ENCODE results near the gene USP16. TPM values are rescaled to one million over a fixed set of nuclear protein-coding genes. Genes with fewer than 3 reads are reported as not detected.

Gene USP16
- total and polyA plus RNA-seq, 7 experiments from 2014 or later: 17.9 to 84.3 (median 54.3) TPM

DNA sequence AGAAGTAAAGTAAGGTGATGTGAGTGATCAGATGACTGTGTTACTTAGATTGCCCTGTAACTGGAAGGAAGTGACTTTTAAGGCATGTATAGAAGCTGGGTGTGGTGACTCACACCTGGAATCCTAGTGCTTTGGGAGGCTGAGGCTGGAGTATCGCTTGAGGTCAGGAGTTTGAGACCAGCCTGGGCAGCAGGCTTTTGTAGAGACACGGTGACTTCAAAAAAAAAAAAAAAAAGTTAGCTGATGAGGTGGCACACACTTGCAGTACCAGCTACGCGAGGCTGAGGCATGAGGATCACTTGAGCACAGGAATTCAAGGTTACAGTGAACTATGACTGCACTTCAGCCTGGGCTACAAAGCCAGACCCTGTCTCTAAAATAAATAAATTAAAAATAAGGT lies 2.3 kb upstream of the USP16 start:
- no peaks in the 10 kb centered on the region for H3K27me3 ChIP-seq (ENCODE audit: control insufficient read depth in 2 of 2, insufficient read depth in 2 of 2, low read length in 2 of 2)
- intact Hi-C loops (cut with micrococcal nuclease): loop anchor here in 1 of 2 donors (5.0 kb wide), 1 partner anchor 415 kb away; no protein-coding TSS in a partner anchor
- Mint-ChIP-seq H3K27ac (peak overlapping the region; percentile 45 to 98 (median 84)), H3K4me3 (peak overlapping the region in 9 of 10 donors; percentile 23 to 64 (median 47)), H3K36me3 (peaks cover 0 to 7% (median 0%) of the 10 kb centered on the region in 5 donors), H3K4me1 (peaks cover 30 to 79% (median 56%) of the 10 kb centered on the region in 7 donors), H3K27me3 (no peaks in the 10 kb centered on the region), H3K9me3 (peaks cover 0 to 3% (median 0%) of the 10 kb centered on the region in 11 donors)
- DNase-seq (peak in 2 of 9 donors; percentile 16 to 18), ATAC-seq (no peak)
- peaks cover 0 to 4% (median 0%) of the 10 kb centered on the region in 3 experiments for H3K36me3 ChIP-seq (ENCODE audit: control insufficient read depth in 2 of 3, insufficient read depth in 3 of 3, low read length in 3 of 3)
- ChIA-PET POLR2A (interaction anchor here (0.6 to 16.5 kb wide), 5 partner anchors 19 to 189 kb away, joined by 3 to 408 read pairs (median 3); partner anchors contain the start of gene LTN1), CTCF (no interaction called here)
- H3K27ac ChIP-seq (ENCODE audit: low read depth, low read length): peak overlapping the region; percentile 93
- no peaks in the 10 kb centered on the region for H3K9me3 ChIP-seq (ENCODE audit: control insufficient read depth in 2 of 3, low read length in 3 of 3)
- no peak overlapping the region for H3K4me3 ChIP-seq (ENCODE audit: low read length)
- H3K4me1 ChIP-seq (ENCODE audit: control insufficient read depth in 2 of 2, insufficient read depth in 2 of 2, low read length in 2 of 2): peaks cover 48 to 51% of the 10 kb centered on the region in 2 donors

DNA sequence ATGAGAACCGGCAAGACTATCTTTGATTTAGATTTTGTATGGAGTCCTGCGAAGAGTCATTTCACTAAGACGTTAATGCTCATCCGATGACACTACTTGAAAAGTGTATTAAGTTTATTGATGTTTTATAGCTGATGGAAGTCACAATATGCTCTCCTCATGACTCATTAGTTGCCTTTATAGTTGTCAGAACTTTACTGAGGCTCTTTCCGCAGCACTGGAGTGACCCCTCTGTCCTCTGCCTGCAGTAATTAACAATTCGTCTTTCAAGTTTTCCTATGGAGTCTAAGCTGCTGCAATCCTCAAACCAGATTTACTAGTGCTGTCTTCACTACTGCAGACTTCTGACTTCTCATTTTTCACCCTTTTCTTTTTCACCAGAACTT lies 853 bp downstream of the USP16 start:
- Mint-ChIP-seq H3K4me3 (peak overlapping the region; percentile 88 to 99 (median 96)), H3K9me3 (peaks cover 0 to 3% (median 0%) of the 10 kb centered on the region in 11 donors), H3K36me3 (peaks cover 0 to 16% (median 8%) of the 10 kb centered on the region in 5 donors), H3K4me1 (peaks cover 27 to 74% (median 58%) of the 10 kb centered on the region in 7 donors), H3K27ac (peak overlapping the region; percentile 97 to 100 (median 99)), H3K27me3 (no peaks in the 10 kb centered on the region)
- CTCF ChIA-PET: no interaction called here
- POLR2A ChIA-PET: interaction anchor here (1.0 to 16.5 kb wide), 11 partner anchors 10 to 57 kb away, joined by 3 to 408 read pairs (median 6); partner anchors contain the start of genes CCT8 and LTN1
- DNase-seq (peak in 1 of 9 donors; percentile 24), ATAC-seq (no peak)
- peaks cover 0 to 16% (median under 1%) of the 10 kb centered on the region in 3 experiments for H3K36me3 ChIP-seq (ENCODE audit: control insufficient read depth in 2 of 3, insufficient read depth in 3 of 3, low read length in 3 of 3)
- no peaks in the 10 kb centered on the region for H3K27me3 ChIP-seq (ENCODE audit: control insufficient read depth in 2 of 2, insufficient read depth in 2 of 2, low read length in 2 of 2)
- peak overlapping the region; percentile 93 for H3K27ac ChIP-seq (ENCODE audit: low read depth, low read length)
- H3K4me3 ChIP-seq (ENCODE audit: low read length): peak overlapping the region; percentile 88
- intact Hi-C loops (cut with micrococcal nuclease): loop anchor here in 1 of 2 donors (1.0 to 2.0 kb wide), 2 partner anchors 8 to 171 kb away; no protein-coding TSS in a partner anchor
- peaks cover 31 to 38% of the 10 kb centered on the region in 2 donors for H3K4me1 ChIP-seq (ENCODE audit: control insufficient read depth in 2 of 2, insufficient read depth in 2 of 2, low read length in 2 of 2)
- no peaks in the 10 kb centered on the region for H3K9me3 ChIP-seq (ENCODE audit: control insufficient read depth in 2 of 3, low read length in 3 of 3)

DNA sequence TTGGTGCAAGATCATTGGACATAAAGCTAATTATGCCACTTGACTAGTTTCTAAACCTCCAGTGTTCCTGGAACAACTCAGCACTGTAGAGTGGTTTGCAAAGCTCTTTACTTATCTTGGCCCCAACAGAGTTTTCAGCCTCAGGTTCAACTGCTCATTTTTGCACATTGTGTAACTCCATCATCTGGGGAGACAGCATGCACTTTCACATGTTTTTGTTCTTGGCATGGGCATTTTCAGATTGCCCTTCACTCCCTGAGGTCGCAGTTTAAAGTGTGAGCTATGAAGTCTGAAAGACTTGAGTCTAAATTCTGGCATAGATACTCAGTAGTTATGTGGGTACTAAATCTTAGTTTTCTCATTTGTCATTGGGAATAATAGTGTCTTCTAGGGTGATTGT lies 5.1 kb downstream of the USP16 start:
- no peak overlapping the region for H3K4me3 Mint-ChIP-seq
- POLR2A ChIA-PET: interaction anchor here (0.8 to 16.5 kb wide), 3 partner anchors 8 to 37 kb away, joined by 4 to 408 read pairs (median 20); partner anchors contain the start of gene LTN1
- H3K36me3 Mint-ChIP-seq: peaks cover 11 to 36% (median 27%) of the 10 kb centered on the region in 5 donors
- H3K27me3 Mint-ChIP-seq: no peaks in the 10 kb centered on the region
- Histone ChIP-seq H3K36me3 (ENCODE audit: control insufficient read depth in 2 of 3, insufficient read depth in 3 of 3, low read length in 3 of 3) (peaks cover 9 to 56% (median 18%) of the 10 kb centered on the region in 3 experiments), H3K9me3 (ENCODE audit: control insufficient read depth in 2 of 3, low read length in 3 of 3) (no peaks in the 10 kb centered on the region), H3K4me1 (ENCODE audit: control insufficient read depth in 2 of 2, insufficient read depth in 2 of 2, low read length in 2 of 2) (peaks cover 8 to 20% of the 10 kb centered on the region in 2 donors), H3K27ac (ENCODE audit: low read depth, low read length) (no peak overlapping the region), H3K27me3 (ENCODE audit: control insufficient read depth in 2 of 2, insufficient read depth in 2 of 2, low read length in 2 of 2) (no peaks in the 10 kb centered on the region), H3K4me3 (ENCODE audit: low read length) (no peak overlapping the region)
- peak overlapping the region in 1 of 9 donors; percentile 33 for H3K27ac Mint-ChIP-seq
- intact Hi-C loops (cut with micrococcal nuclease): no loop called here
- H3K9me3 Mint-ChIP-seq: peaks cover 0 to 1% (median 0%) of the 10 kb centered on the region in 11 donors
- ATAC-seq: no peak
- peaks cover 23 to 61% (median 45%) of the 10 kb centered on the region in 7 donors for H3K4me1 Mint-ChIP-seq
- CTCF ChIA-PET: no interaction called here
- no peak for DNase-seq

DNA sequence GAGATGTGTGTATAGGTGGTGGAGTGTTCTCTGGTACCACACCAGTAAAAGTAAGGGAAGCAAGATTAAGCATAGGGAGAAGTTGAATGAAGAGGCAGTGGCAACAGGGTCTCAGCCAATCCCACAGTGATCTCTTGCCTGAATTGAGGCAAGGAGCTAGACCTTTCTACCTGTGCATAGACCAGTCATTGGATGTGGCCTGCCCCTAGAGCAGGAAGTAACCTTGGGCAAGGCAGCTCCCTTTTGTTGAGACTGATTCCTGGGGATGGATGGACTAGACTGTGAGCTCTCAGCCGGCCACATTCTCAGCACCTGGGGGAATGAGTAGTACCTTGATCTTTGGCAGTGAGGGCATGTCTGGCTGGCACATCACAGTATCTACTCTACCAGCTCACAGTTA lies 6.4 kb downstream of the USP16 start:
- Histone ChIP-seq H3K4me1 (ENCODE audit: control insufficient read depth in 2 of 2, insufficient read depth in 2 of 2, low read length in 2 of 2) (peaks cover 2 to 12% of the 10 kb centered on the region in 2 donors), H3K27me3 (ENCODE audit: control insufficient read depth in 2 of 2, insufficient read depth in 2 of 2, low read length in 2 of 2) (no peaks in the 10 kb centered on the region), H3K27ac (ENCODE audit: low read depth, low read length) (no peak overlapping the region), H3K4me3 (ENCODE audit: low read length) (no peak overlapping the region), H3K9me3 (ENCODE audit: control insufficient read depth in 2 of 3, low read length in 3 of 3) (no peaks in the 10 kb centered on the region), H3K36me3 (ENCODE audit: control insufficient read depth in 2 of 3, insufficient read depth in 3 of 3, low read length in 3 of 3) (peaks cover 9 to 63% (median 19%) of the 10 kb centered on the region in 3 experiments)
- intact Hi-C loops (cut with micrococcal nuclease): no loop called here
- peaks cover 16 to 48% (median 32%) of the 10 kb centered on the region in 7 donors for H3K4me1 Mint-ChIP-seq
- ChIA-PET POLR2A (interaction anchor here (1.1 to 16.5 kb wide), 2 partner anchors 23 to 28 kb away, joined by 3 to 408 read pairs; no protein-coding TSS in a partner anchor), CTCF (no interaction called here)
- peak overlapping the region in 2 of 9 donors; percentile 35 to 81 for H3K27ac Mint-ChIP-seq
- DNase-seq: no peak
- H3K4me3 Mint-ChIP-seq: no peak overlapping the region
- peaks cover 0 to 3% (median 0%) of the 10 kb centered on the region in 11 donors for H3K9me3 Mint-ChIP-seq
- ATAC-seq: no peak
- no peaks in the 10 kb centered on the region for H3K27me3 Mint-ChIP-seq
- peaks cover 11 to 43% (median 33%) of the 10 kb centered on the region in 5 donors for H3K36me3 Mint-ChIP-seq

DNA sequence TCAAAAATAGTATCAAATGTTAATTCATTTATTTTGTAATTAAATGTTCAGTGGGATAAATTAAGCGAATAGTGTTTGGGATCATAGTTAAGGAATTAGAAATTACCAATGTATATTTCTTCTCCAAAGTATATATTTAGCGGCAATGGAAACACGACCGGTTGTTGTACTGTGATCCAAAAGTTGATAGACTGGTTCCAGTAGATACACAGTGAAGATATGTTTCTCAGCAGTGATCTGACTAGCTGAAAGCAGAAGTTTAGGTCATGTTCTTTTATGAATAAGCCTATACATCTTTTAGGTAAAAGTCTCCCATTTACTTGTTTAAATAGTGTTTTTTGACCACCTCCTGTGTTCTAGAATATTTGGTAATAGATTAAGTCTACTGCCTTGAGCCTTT lies 8.8 kb downstream of the USP16 start:
- CTCF ChIA-PET: interaction anchor here (0.6 kb wide), 1 partner anchor 58 kb away, joined by 3 read pairs; no protein-coding TSS in a partner anchor
- Histone ChIP-seq H3K36me3 (ENCODE audit: control insufficient read depth in 2 of 3, insufficient read depth in 3 of 3, low read length in 3 of 3) (peaks cover 25 to 87% (median 42%) of the 10 kb centered on the region in 3 experiments), H3K9me3 (ENCODE audit: control insufficient read depth in 2 of 3, low read length in 3 of 3) (no peaks in the 10 kb centered on the region), H3K4me3 (ENCODE audit: low read length) (no peak overlapping the region), H3K4me1 (ENCODE audit: control insufficient read depth in 2 of 2, insufficient read depth in 2 of 2, low read length in 2 of 2) (peaks cover 0 to 5% of the 10 kb centered on the region in 2 donors), H3K27ac (ENCODE audit: low read depth, low read length) (no peak overlapping the region), H3K27me3 (ENCODE audit: control insufficient read depth in 2 of 2, insufficient read depth in 2 of 2, low read length in 2 of 2) (no peaks in the 10 kb centered on the region)
- H3K36me3 Mint-ChIP-seq: peaks cover 11 to 54% (median 38%) of the 10 kb centered on the region in 5 donors
- peaks cover 5 to 30% (median 25%) of the 10 kb centered on the region in 7 donors for H3K4me1 Mint-ChIP-seq
- H3K27ac Mint-ChIP-seq: peak overlapping the region in 1 of 9 donors; percentile 22
- H3K27me3 Mint-ChIP-seq: no peaks in the 10 kb centered on the region
- DNase-seq: no peak
- ATAC-seq: no peak
- peaks cover 0 to 3% (median 0%) of the 10 kb centered on the region in 11 donors for H3K9me3 Mint-ChIP-seq
- intact Hi-C loops (cut with micrococcal nuclease): loop anchor here in 1 of 2 donors (1.0 kb wide), 1 partner anchor 8 kb away; no protein-coding TSS in a partner anchor
- no peak overlapping the region for H3K4me3 Mint-ChIP-seq
- POLR2A ChIA-PET: interaction anchor here (0.9 kb wide), 1 partner anchor 31 kb away, joined by 3 read pairs; no protein-coding TSS in a partner anchor

DNA sequence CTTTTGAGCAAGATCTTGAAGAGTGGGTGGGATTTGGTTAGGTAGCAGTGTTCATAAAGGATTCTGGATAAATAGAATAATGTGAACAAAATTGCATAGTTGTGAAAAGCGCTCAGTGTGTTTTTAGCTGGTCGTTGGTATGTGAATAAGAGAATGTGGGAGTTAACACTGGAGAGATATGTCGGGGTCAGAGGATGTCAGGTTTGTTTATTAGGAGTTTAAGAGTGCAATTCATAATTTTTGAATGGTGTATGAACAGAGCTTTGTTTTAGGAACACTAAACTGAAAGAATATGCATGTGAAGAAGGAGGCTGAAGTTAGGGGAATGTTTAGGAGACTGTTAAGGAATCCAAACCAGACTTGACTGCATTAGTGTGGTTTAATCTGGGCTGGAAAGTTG lies 9.4 kb downstream of the USP16 start:
- peaks cover 0 to 5% of the 10 kb centered on the region in 2 donors for H3K4me1 ChIP-seq (ENCODE audit: control insufficient read depth in 2 of 2, insufficient read depth in 2 of 2, low read length in 2 of 2)
- H3K27ac Mint-ChIP-seq: peak overlapping the region in 4 of 9 donors; percentile 0 to 55 (median 32)
- no peak overlapping the region for H3K27ac ChIP-seq (ENCODE audit: low read depth, low read length)
- no peak for DNase-seq
- peaks cover 11 to 55% (median 38%) of the 10 kb centered on the region in 5 donors for H3K36me3 Mint-ChIP-seq
- H3K36me3 ChIP-seq (ENCODE audit: control insufficient read depth in 2 of 3, insufficient read depth in 3 of 3, low read length in 3 of 3): peaks cover 25 to 87% (median 48%) of the 10 kb centered on the region in 3 experiments
- ChIA-PET CTCF (no interaction called here), POLR2A (interaction anchor here (0.9 kb wide), 1 partner anchor 31 kb away, joined by 3 read pairs; no protein-coding TSS in a partner anchor)
- H3K4me1 Mint-ChIP-seq: peaks cover 5 to 30% (median 25%) of the 10 kb centered on the region in 7 donors
- no peaks in the 10 kb centered on the region for H3K27me3 Mint-ChIP-seq
- no peak overlapping the region for H3K4me3 Mint-ChIP-seq
- H3K27me3 ChIP-seq (ENCODE audit: control insufficient read depth in 2 of 2, insufficient read depth in 2 of 2, low read length in 2 of 2): no peaks in the 10 kb centered on the region
- H3K9me3 ChIP-seq (ENCODE audit: control insufficient read depth in 2 of 3, low read length in 3 of 3): no peaks in the 10 kb centered on the region
- no peak overlapping the region for H3K4me3 ChIP-seq (ENCODE audit: low read length)
- intact Hi-C loops (cut with micrococcal nuclease): loop anchor here in 1 of 2 donors (1.0 kb wide), 1 partner anchor 9 kb away; no protein-coding TSS in a partner anchor
- H3K9me3 Mint-ChIP-seq: peaks cover 0 to 3% (median 0%) of the 10 kb centered on the region in 11 donors
- no peak for ATAC-seq
